Cardiac muscle cell (in vitro differentiated cells and primary cell): ENCODE measurements around the gene TCF7L1. TPM values are rescaled to one million over a fixed set of nuclear protein-coding genes. Genes with fewer than 3 reads are reported as not detected.
"Not testable (repeated sequence)": the region's sequence is repeated elsewhere in the genome, so short reads cannot be mapped to it uniquely, and the experiment has no call there.

Source experiments
- DNase-seq, 2 donors: peaks; one replicate each; pipeline versions ENCODE4 v3.0.0 to v3.0.0-alpha.2; 2010 to 2017; ENCODE audit warnings: low read depth in 1 of 2, low spot score in 1 of 2
- H3K27ac ChIP-seq: fragments of 200-600 bp; sonication (generic); 2 replicates; pipeline ENCODE4 v1.5.1; 2016
- H3K27me3 ChIP-seq: fragments of 200-600 bp; sonication (generic); 2 replicates; pipeline ENCODE4 v1.6.0; 2016; ENCODE audit warnings: control low read depth
- H3K36me3 ChIP-seq: fragments of 200-600 bp; sonication (generic); 2 replicates; pipeline ENCODE4 v1.5.1; 2016; ENCODE audit warnings: control low read depth
- H3K4me1 ChIP-seq: fragments of 200-600 bp; sonication (generic); 2 replicates; pipeline ENCODE4 v1.8.1; 2017; ENCODE audit warnings: low read depth, mild to moderate bottlenecking, mixed run types
- H3K4me3 ChIP-seq: fragments of 200-600 bp; sonication (generic); 2 replicates; pipeline ENCODE4 v1.5.1; 2016; ENCODE audit warnings: mild to moderate bottlenecking
- H3K9me3 ChIP-seq: fragments of 200-600 bp; sonication (generic); 2 replicates; pipeline ENCODE4 v1.5.1; 2017; ENCODE audit warnings: low read depth, mild to moderate bottlenecking, control low read depth
- CTCF ChIP-seq: IDR thresholded peaks from 2 replicates; pipeline ENCODE4 v1.5.1; 2012; ENCODE audit warnings: low read depth, mild to moderate bottlenecking, low read length
- polyA plus RNA-seq: library from polyadenylated mRNA; unstranded; fragments of >200 nt; fragmentation: Nextera tagmentation; extraction: Ambion mirVana; gene quantifications from 2 replicates; pipeline ENCODE4 v1.2.1, GENCODE V29; 2016
- total RNA-seq: library from RNA; depleted of rRNA; stranded (reverse); fragments of >200 nt; gene quantifications from 2 replicates; pipeline ENCODE4 v1.2.3, GENCODE V29; 2016

TCF7L1 gene
- total and polyA plus RNA-seq, 2 experiments from 2014 or later, result 5.3 to 10.0 TPM

- Histone ChIP-seq H3K27me3 (no peaks in the 10 kb centered on the region), H3K4me3 (no peak overlapping the region), H3K27ac (no peak overlapping the region), H3K9me3 (no peaks in the 10 kb centered on the region), H3K36me3 (peaks cover 4% of the 10 kb centered on the region), H3K4me1 (no peaks in the 10 kb centered on the region)
- peak in 1 of 2 donors; percentile 69 for DNase-seq
- no peak for TF ChIP-seq CTCF
Measured at GRCh38 chr2:85308896-85309555, 175.8 kb downstream of the TCF7L1 start.

- DNase-seq, result no peak
- H3K27ac ChIP-seq, result no peak overlapping the region
Measured at GRCh38 chr2:85309699-85310321, 176.6 kb downstream of the TCF7L1 start.

GRCh38 chr2:85310330-85310729 lies 177.1 kb downstream of the TCF7L1 start:
- H3K27me3 ChIP-seq, result no peaks in the 10 kb centered on the region
- no peak for DNase-seq
- no peak overlapping the region for H3K4me3 ChIP-seq
- no peaks in the 10 kb centered on the region for H3K4me1 ChIP-seq
- no peak overlapping the region for H3K27ac ChIP-seq
- TF ChIP-seq CTCF, result no peak
- H3K36me3 ChIP-seq, result peaks cover 4% of the 10 kb centered on the region
- no peaks in the 10 kb centered on the region for H3K9me3 ChIP-seq

More at GRCh38 chr2:85309699-85310321, 176.6 kb downstream of the TCF7L1 start:
- no peak overlapping the region for H3K4me3 ChIP-seq
- no peaks in the 10 kb centered on the region for H3K27me3 ChIP-seq
- H3K36me3 ChIP-seq, result peaks cover 4% of the 10 kb centered on the region
- H3K9me3 ChIP-seq, result no peaks in the 10 kb centered on the region
- no peak for TF ChIP-seq CTCF
- H3K4me1 ChIP-seq, result no peaks in the 10 kb centered on the region

GRCh38 chr2:85312404-85312803 lies 179.2 kb downstream of the TCF7L1 start:
- H3K27me3 ChIP-seq, result no peaks in the 10 kb centered on the region
- H3K4me3 ChIP-seq, result no peak overlapping the region
- no peak overlapping the region for H3K27ac ChIP-seq
- TF ChIP-seq CTCF, result no peak
- H3K9me3 ChIP-seq, result no peaks in the 10 kb centered on the region
- DNase-seq, result peak in 1 of 2 donors; percentile 72
- H3K4me1 ChIP-seq, result no peaks in the 10 kb centered on the region
- no peaks in the 10 kb centered on the region for H3K36me3 ChIP-seq

GRCh38 chr2:85314884-85315242 lies 181.7 kb downstream of the TCF7L1 start:
- no peaks in the 10 kb centered on the region for H3K36me3 ChIP-seq
- H3K27me3 ChIP-seq, result no peaks in the 10 kb centered on the region
- no peak for TF ChIP-seq CTCF
- no peak for DNase-seq
- no peak overlapping the region for H3K27ac ChIP-seq
- no peak overlapping the region for H3K4me3 ChIP-seq
- H3K4me1 ChIP-seq, result no peaks in the 10 kb centered on the region
- no peaks in the 10 kb centered on the region for H3K9me3 ChIP-seq

GRCh38 chr2:85315921-85316320 lies 182.7 kb downstream of the TCF7L1 start:
- H3K4me1 ChIP-seq, H3K27ac ChIP-seq, H3K9me3 ChIP-seq, H3K4me3 ChIP-seq, H3K27me3 ChIP-seq, DNase-seq, H3K36me3 ChIP-seq: not testable (repeated sequence)
